Measurements from ENCODE around the gene MIDN. TPM values are rescaled to one million over a fixed set of nuclear protein-coding genes. Genes with fewer than 3 reads are reported as not detected.

The MIDN gene
- total and polyA plus RNA-seq, 2 experiments from 2014 or later = 4.0 to 9.4 TPM

DNA sequence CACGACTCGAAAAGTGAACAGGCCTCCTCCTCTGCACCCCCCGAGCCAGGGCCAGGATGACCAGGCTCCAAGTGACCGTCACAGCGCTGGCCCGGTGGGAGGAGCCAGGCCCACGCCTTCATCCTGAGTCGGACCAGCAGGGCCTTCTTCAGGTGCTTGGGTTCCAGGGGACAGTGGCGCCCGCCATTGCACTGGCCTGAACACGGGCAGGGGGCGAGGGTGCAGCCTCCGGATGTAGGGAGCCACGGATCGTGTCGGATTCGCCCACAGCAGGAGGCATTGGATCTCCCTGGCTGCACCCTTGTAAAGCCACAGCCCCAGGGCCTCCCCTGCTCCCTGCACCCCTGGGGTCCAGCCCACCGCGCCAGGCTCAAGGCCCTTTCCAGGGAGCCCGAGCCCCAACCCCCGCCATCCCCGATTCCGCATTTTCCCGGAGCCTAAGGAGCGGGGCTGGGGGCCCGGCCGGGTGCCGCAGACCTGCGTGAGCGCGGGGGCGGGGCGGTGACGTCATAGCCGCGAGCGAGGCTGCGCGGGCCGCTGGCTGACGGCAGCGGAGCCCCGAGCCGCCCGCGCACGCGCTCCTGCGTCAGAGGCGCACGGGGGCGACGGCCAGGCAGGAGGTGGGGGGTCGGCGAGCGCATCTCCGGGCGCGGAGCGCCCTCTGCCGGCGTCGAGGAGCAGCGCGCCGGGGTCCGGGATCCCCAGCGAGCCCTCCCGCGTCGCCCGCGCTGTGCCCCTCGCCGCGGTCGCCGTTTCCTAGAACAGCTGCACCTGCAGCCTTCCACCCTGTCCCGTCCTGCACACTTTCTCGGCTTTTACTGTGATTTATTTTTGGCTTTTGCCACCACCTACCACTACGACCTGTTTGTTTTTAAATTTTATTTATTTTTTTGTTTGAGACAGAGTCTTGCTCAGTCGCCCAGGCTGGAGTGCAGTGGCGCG is 8.3 kb upstream of the MIDN start:
- no peaks in the 10 kb centered on the region for H4K20me1 ChIP-seq (ENCODE audit: insufficient read depth)
- 14 to 17% methylated on average over 61 to 74 of the region's 84 CpGs for WGBS, 2 experiments (ENCODE audit: low coverage in 1 of 2, low lambda C conversion rate in 2 of 2, missing lambda C conversion rate in 2 of 2)
- H3K27me3 ChIP-seq (replicated peaks; ENCODE audit: insufficient read depth) = no peaks in the 10 kb centered on the region
- H3K79me2 ChIP-seq (ENCODE audit: insufficient read depth) = peaks cover 31% of the 10 kb centered on the region
- DNase-seq = peak; percentile 97
- H3K4me1 ChIP-seq (ENCODE audit: insufficient read depth) = peaks cover 33% of the 10 kb centered on the region
- peak overlapping the region; percentile 73 for H2AFZ ChIP-seq
- no peaks in the 10 kb centered on the region for H3K36me3 ChIP-seq (ENCODE audit: low read depth)
- TF ChIP-seq EZH2phosphoT487 (IDR thresholded peaks at IDR 0.05; ENCODE audit: insufficient read depth, low read depth) (no peak), EZH2 (IDR thresholded peaks at IDR 0.05; ENCODE audit: insufficient read depth, poor library complexity, severe bottlenecking) (no peak)
- peak overlapping the region; percentile 78 for H3K4me2 ChIP-seq (ENCODE audit: unreplicated experiment)
- H3K27ac ChIP-seq = peak overlapping the region; percentile 61
- peaks cover 27% of the 10 kb centered on the region for H3F3A ChIP-seq (ENCODE audit: insufficient read depth)
- in situ Hi-C loops (cut with MboI) = no loop called here
- H3K9ac ChIP-seq = peak overlapping the region; percentile 87
- peak overlapping the region; percentile 81 for H3K4me3 ChIP-seq
- H3K9me3 ChIP-seq (ENCODE audit: low read depth) = no peaks in the 10 kb centered on the region
- no peaks in the 10 kb centered on the region for H3K9me2 ChIP-seq (ENCODE audit: insufficient read depth)

DNA sequence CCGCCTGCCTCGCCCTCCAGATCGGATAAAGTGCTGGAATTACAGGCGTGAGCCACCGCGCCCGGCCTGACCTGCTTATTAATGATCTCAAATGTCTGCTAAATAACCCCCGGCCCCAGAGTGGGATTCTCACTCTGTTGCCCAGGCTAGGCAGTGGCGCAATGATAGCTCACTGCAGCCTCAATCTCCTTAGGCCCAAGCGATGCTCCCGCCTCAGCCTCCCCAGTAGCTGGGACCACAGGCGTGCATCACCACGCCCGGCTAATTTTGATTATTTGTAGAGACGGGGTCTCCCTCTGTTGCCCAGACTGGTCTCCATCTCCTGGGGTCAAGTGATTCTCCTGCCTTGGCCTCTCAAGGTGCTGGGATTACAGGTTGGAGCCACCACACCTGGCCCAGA is 7.5 kb upstream of the MIDN start:
- Histone ChIP-seq H4K20me1 (ENCODE audit: insufficient read depth) (no peaks in the 10 kb centered on the region), H3K9ac (peak overlapping the region; percentile 87), H3K79me2 (ENCODE audit: insufficient read depth) (peaks cover 31% of the 10 kb centered on the region), H3K4me2 (ENCODE audit: unreplicated experiment) (peak overlapping the region; percentile 78), H3K36me3 (ENCODE audit: low read depth) (no peaks in the 10 kb centered on the region), H3K4me1 (ENCODE audit: insufficient read depth) (peaks cover 37% of the 10 kb centered on the region), H3K27me3 (replicated peaks; ENCODE audit: insufficient read depth) (no peaks in the 10 kb centered on the region), H3K4me3 (peak overlapping the region; percentile 81), H3K27ac (peak overlapping the region; percentile 61), H2AFZ (peak overlapping the region; percentile 73), H3K9me2 (ENCODE audit: insufficient read depth) (no peaks in the 10 kb centered on the region), H3K9me3 (ENCODE audit: low read depth) (no peaks in the 10 kb centered on the region), H3F3A (ENCODE audit: insufficient read depth) (peaks cover 27% of the 10 kb centered on the region)
- WGBS, 2 experiments (ENCODE audit: low coverage in 1 of 2, low lambda C conversion rate in 2 of 2, missing lambda C conversion rate in 2 of 2) = 61 to 63% methylated on average over 13 to 15 of the region's 15 CpGs
- TF ChIP-seq EZH2phosphoT487 (IDR thresholded peaks at IDR 0.05; ENCODE audit: insufficient read depth, low read depth) (no peak), EZH2 (IDR thresholded peaks at IDR 0.05; ENCODE audit: insufficient read depth, poor library complexity, severe bottlenecking) (no peak)
- in situ Hi-C loops (cut with MboI) = no loop called here
- DNase-seq = no peak

DNA sequence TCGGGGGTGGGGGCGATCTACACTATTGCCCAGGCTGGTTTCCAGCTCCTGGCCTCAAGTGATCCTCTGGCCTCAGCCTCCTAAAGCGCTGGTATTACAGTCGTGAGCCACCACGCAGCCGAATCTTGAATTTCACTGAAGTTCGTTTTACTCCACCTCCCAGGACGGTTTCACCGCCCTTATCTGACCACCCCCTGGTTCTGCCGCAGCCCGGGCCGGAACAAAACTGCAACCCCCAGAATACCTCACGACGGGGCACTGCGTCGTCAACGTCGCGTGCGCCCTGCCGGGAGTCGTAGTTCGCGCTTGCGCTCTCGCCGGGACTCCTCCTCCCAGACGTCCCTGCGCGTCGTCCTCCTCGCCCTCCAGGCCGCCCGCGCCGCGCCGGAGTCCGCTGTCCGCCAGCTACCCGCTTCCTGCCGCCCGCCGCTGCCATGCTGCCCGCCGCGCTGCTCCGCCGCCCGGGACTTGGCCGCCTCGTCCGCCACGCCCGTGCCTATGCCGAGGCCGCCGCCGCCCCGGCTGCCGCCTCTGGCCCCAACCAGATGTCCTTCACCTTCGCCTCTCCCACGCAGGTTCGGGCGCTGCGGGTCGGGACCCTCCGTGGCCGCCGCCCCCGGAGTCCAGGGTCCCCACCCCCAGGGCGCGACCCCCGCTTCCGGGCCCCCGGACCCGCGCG is 6.8 kb upstream of the MIDN start, which contains the start of gene ATP5F1D:
ATP5F1D (plus strand) TSS at position 335 of the 679 bp plus-strand sequence; CDS start at position 435, 100 bp downstream.
- Histone ChIP-seq H4K20me1 (ENCODE audit: insufficient read depth) (no peaks in the 10 kb centered on the region), H3K79me2 (ENCODE audit: insufficient read depth) (peaks cover 31% of the 10 kb centered on the region), H3K9me2 (ENCODE audit: insufficient read depth) (no peaks in the 10 kb centered on the region), H2AFZ (peak within 1 kb of the TSS; percentile 73), H3K9ac (peak within 1 kb of the TSS; percentile 87), H3K27ac (peak within 1 kb of the TSS; percentile 61), H3K36me3 (ENCODE audit: low read depth) (no peaks in the 10 kb centered on the region), H3K27me3 (replicated peaks; ENCODE audit: insufficient read depth) (no peaks in the 10 kb centered on the region), H3K4me1 (ENCODE audit: insufficient read depth) (peaks cover 32% of the 10 kb centered on the region), H3K4me2 (ENCODE audit: unreplicated experiment) (peak within 1 kb of the TSS; percentile 78), H3F3A (ENCODE audit: insufficient read depth) (peaks cover 27% of the 10 kb centered on the region), H3K4me3 (peak within 1 kb of the TSS; percentile 81), H3K9me3 (ENCODE audit: low read depth) (no peaks in the 10 kb centered on the region)
- DNase-seq = peak; percentile 98
- in situ Hi-C loops (cut with MboI) = no loop called here
- TF ChIP-seq EZH2phosphoT487 (IDR thresholded peaks at IDR 0.05; ENCODE audit: insufficient read depth, low read depth) = no peak
- no peak for TF ChIP-seq EZH2 (IDR thresholded peaks at IDR 0.05; ENCODE audit: insufficient read depth, poor library complexity, severe bottlenecking)
- 1 to 2% methylated on average over 60 to 65 of the region's 79 CpGs for WGBS, 2 experiments (ENCODE audit: low coverage in 1 of 2, low lambda C conversion rate in 2 of 2, missing lambda C conversion rate in 2 of 2)

All from GM23248 (cell line).